HepG2 (cell line): ENCODE data around the gene SQSTM1. TPM values are rescaled to one million over a fixed set of nuclear protein-coding genes. Genes with fewer than 3 reads are reported as not detected.

Experiments used
- ATAC-seq: fragments of 200-7000 bp; cut with Tn5 transposase; 3 replicates; pipeline ENCODE4 v1.9.1; 2020; ENCODE audit warnings: mild to moderate bottlenecking, moderate library complexity
- BruUV-seq: library from RNA; stranded (reverse); fragments of 400-500 nt; replicated peaks from 2 replicates; lab custom pipeline; 2021; lab: Mats Ljungman, UMichigan
- CTCF ChIA-PET: fragments of 300-600 bp; formaldehyde crosslinking; extraction: SDS; loops from one replicate; lab custom pipeline; 2021; ENCODE audit warnings: low total read pairs, inconsistent platforms, low intra/inter-chr PET ratio; lab: Yijun Ruan, JAX
- POLR2A ChIA-PET: fragments of 350-600 bp; sonication (Branson Sonifier 250); formaldehyde crosslinking; loops from one replicate; lab custom pipeline; 2020; ENCODE audit warnings: antibody characterized with exemption, inconsistent platforms; lab: Yijun Ruan, JAX
- DNase-seq: peaks from one replicate; pipeline ENCODE4 v3.0.0-alpha.2; 2015; ENCODE audit warnings: low spot score
- FAIRE-seq: peaks from 3 replicates; lab custom pipeline; 2011; peaks lifted over from hg19 to GRCh38; lab: Jason Lieb, UNC
- H2AFZ ChIP-seq: one replicate; pipeline ENCODE4 v1.6.1; 2011; ENCODE audit warnings: low read length, inconsistent platforms
- H3K27ac ChIP-seq: fragments of 300-600 bp; 3 replicates; pipeline ENCODE4 v1.8.0; 2011; ENCODE audit warnings: mixed run types, mild to moderate bottlenecking, mixed read lengths, low read length, inconsistent platforms; ENCODE audit not compliant: insufficient read depth; ENCODE audit errors: extremely low read length
- H3K27me3 ChIP-seq, 2 experiments: fragments of 200-600 bp in 1 of 2; 2 replicates in 1 of 2; 3 replicates in 1 of 2; pipeline versions ENCODE4 v1.6.0 to v1.8.0; 2011; ENCODE audit warnings: low read length in 2 of 2, mild to moderate bottlenecking in 2 of 2, moderate library complexity in 2 of 2, inconsistent platforms in 1 of 2; ENCODE audit not compliant: insufficient read depth in 2 of 2, control insufficient read depth in 1 of 2
- H3K36me3 ChIP-seq, 2 experiments: fragments of 200-600 bp in 1 of 2; replicated peaks in 1 of 2; 2 replicates in 1 of 2; 3 replicates in 1 of 2; pipeline versions ENCODE4 v1.5.1 to v1.8.0; 2011; ENCODE audit warnings: low read length in 2 of 2, inconsistent platforms in 1 of 2; ENCODE audit not compliant: insufficient read depth in 2 of 2, control insufficient read depth in 1 of 2
- H3K4me1 ChIP-seq: 2 replicates; pipeline ENCODE4 v1.5.1; 2012; ENCODE audit warnings: low read length, inconsistent platforms; ENCODE audit not compliant: insufficient read depth
- H3K4me2 ChIP-seq: 2 replicates; pipeline ENCODE4 v1.6.0; 2011; ENCODE audit warnings: low read depth, low read length, inconsistent platforms
- H3K4me3 ChIP-seq, 3 experiments: fragments of 200-600 bp in 1 of 3; sonication (generic), shearing (Covaris generic) in 1 of 3; replicated peaks in 1 of 3; 2 replicates each; pipeline ENCODE4 v1.5.1; 2011 to 2016; ENCODE audit warnings: low read length in 3 of 3, inconsistent platforms in 2 of 3, low read depth in 2 of 3, mild to moderate bottlenecking in 2 of 3, control low read depth in 1 of 3, mixed read lengths in 1 of 3; ENCODE audit not compliant: insufficient read depth in 1 of 3
- H3K79me2 ChIP-seq: one replicate; pipeline ENCODE4 v1.6.1; 2011; ENCODE audit warnings: low read length, inconsistent platforms; ENCODE audit not compliant: insufficient read depth
- H3K9ac ChIP-seq: 2 replicates; pipeline ENCODE4 v1.6.0; 2011; ENCODE audit warnings: mild to moderate bottlenecking, low read depth, low read length, inconsistent platforms; ENCODE audit not compliant: insufficient read depth
- H3K9me3 ChIP-seq: 2 replicates; pipeline ENCODE4 v1.5.1; 2012; ENCODE audit warnings: mild to moderate bottlenecking, low read length
- H4K20me1 ChIP-seq: 2 replicates; pipeline ENCODE4 v1.6.0; 2011; ENCODE audit warnings: inconsistent platforms, mild to moderate bottlenecking, low read length, moderate library complexity; ENCODE audit not compliant: insufficient read depth
- AGO1 ChIP-seq: fragments of 200-400 bp; formaldehyde crosslinking; IDR thresholded peaks from 2 replicates; pipeline ENCODE4 v1.6.1; 2017; ENCODE audit warnings: mild to moderate bottlenecking, low read depth, low read length, moderate library complexity; ENCODE audit not compliant: poor library complexity, severe bottlenecking
- DZIP1 ChIP-seq: sonication (generic); formaldehyde crosslinking; IDR thresholded peaks from 2 replicates; pipeline ENCODE4 v1.5.0; 2020; ENCODE audit warnings: mild to moderate bottlenecking, missing genetic modification reagents
- NCOA5 ChIP-seq: sonication (generic); formaldehyde crosslinking; IDR thresholded peaks from 2 replicates; pipeline ENCODE4 v1.4.0; 2020; ENCODE audit warnings: missing genetic modification reagents
- NFKB2 ChIP-seq: sonication (generic); formaldehyde crosslinking; IDR thresholded peaks from 2 replicates; pipeline ENCODE4 v1.4.0; 2020; ENCODE audit warnings: missing genetic modification reagents, borderline replicate concordance
- PLRG1 ChIP-seq: fragments of 450-650 bp; conservative IDR thresholded peaks from 2 replicates; pipeline ENCODE4 v1.6.1; 2016
- POLR2AphosphoS2 ChIP-seq: IDR thresholded peaks from 2 replicates; pipeline ENCODE4 v1.6.1; 2011; ENCODE audit warnings: low read depth, low read length, improper control_type of control experiment
- SMAD3 ChIP-seq: sonication (generic); formaldehyde crosslinking; IDR thresholded peaks from 2 replicates; pipeline ENCODE4 v1.4.0; 2020; ENCODE audit warnings: missing genetic modification reagents
- THAP11 ChIP-seq: IDR thresholded peaks from 2 replicates; pipeline ENCODE4 v1.6.1; 2016; ENCODE audit warnings: missing biosample characterization, missing genetic modification reagents
- ZBTB14 ChIP-seq: sonication (generic); formaldehyde crosslinking; IDR thresholded peaks from 2 replicates; pipeline ENCODE4 v1.4.0; 2020; ENCODE audit warnings: missing genetic modification reagents
- ZC3H13 ChIP-seq: sonication (generic); formaldehyde crosslinking; IDR thresholded peaks from 2 replicates; pipeline ENCODE4 v1.8.1; 2023; ENCODE audit warnings: mild to moderate bottlenecking, missing genetic modification reagents, moderate library complexity
- WGBS: methylation state at CpG from one replicate; pipeline ENCODE4 v1.1.6; 2017; ENCODE audit warnings: low lambda C conversion rate; 5-methylcytosine and 5-hydroxymethylcytosine counted together
- in situ Hi-C: cut with HindIII; loops from 2 replicates; pipeline ENCODE4 v1.10.0; 2017; ENCODE audit warnings: low pct_unique_long_range_greater_than_20kb; ENCODE audit not compliant: extremely low pct_ligation_motif_present
- intact Hi-C: fragments of 100-400 bp; cut with micrococcal nuclease; formaldehyde crosslinking; loops from one replicate; pipeline ENCODE4 v1.10.0; 2022; ENCODE audit not compliant: unreplicated experiment
- polyA plus RNA-seq, 8 experiments: library from polyadenylated mRNA; depleted of rRNA in 3 of 8; stranded (reverse) in 7 of 8; unstranded in 1 of 8; fragments of >200 nt; fragmentation: Illumina TruSeq in 4 of 8; extraction: Trizol in 4 of 8; gene quantifications; 2 replicates each; pipeline versions ENCODE4 v1.2.1 to v1.2.3, GENCODE V29; 2011 to 2016; ENCODE audit warnings: low read depth in 4 of 8, missing spikeins in 1 of 8, mixed read lengths in 1 of 8; ENCODE audit not compliant: insufficient read depth in 1 of 8
- total RNA-seq, 5 experiments: library from RNA; depleted of rRNA; stranded (reverse); fragments of >200 nt; fragmentation: Illumina TruSeq; extraction: Trizol; gene quantifications; 2 replicates each; pipeline ENCODE4 v1.2.3, GENCODE V29; 2016; ENCODE audit warnings: low read depth in 1 of 5
- TF ChIP-seq, protein P1 (sequence below): IDR thresholded peaks from 2 replicates; pipeline ENCODE4 v1.6.1; 2016; ENCODE audit warnings: low read depth, control low read depth

The SQSTM1 gene
- total and polyA plus RNA-seq, 2 of the 13 experiments (the other 11 are each of a cell fraction or from before 2014, with no cell fraction given) = 90.9 to 160 TPM

DNA sequence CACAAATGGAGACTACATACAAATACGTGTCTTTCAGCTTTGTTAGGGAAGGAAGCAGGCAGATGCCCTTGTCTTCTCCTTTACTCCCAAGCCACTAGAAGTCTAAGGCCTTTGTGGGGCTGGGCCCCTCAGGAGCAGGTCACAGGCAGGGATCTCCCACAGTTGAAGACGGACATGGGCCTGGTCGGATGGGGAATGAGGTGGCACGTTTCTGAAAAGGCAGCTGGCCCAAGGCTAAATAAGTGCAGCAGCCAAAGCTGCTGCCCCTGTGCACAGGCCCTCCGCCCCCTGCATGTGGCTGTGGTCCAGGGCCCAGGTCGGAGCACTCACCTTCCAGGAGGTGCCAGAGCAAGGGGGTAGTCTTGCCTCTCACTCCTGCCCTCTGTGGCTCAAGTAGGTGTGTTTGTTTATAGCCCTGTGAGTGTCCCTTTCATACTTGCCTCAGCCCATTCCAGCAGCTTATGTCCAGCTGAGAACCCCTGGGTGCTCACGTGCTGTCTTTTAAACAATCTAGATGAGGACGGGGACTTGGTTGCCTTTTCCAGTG lies 1.8 kb downstream of the SQSTM1 start:
- H3K36me3 ChIP-seq = peaks cover 17 to 36% of the 10 kb centered on the region in 2 experiments
- in situ Hi-C loops = no loop called here
- no peaks in the 10 kb centered on the region for H3K9me3 ChIP-seq
- peak overlapping the region; percentile 92 for H3K4me2 ChIP-seq
- peaks cover 87% of the 10 kb centered on the region for H3K4me1 ChIP-seq
- peak overlapping the region; percentile 99 for H3K27ac ChIP-seq
- intact Hi-C loops = no loop called here
- ChIA-PET POLR2A (interaction anchor here (0.6 to 1.8 kb wide), 12 partner anchors 8 to 90 kb away, joined by 3 to 11 read pairs (median 4); partner anchors contain the start of genes MGAT4B and MRNIP), CTCF (no interaction called here)
- H3K79me2 ChIP-seq = peaks cover 49% of the 10 kb centered on the region
- H3K27me3 ChIP-seq = no peaks in the 10 kb centered on the region
- peak overlapping the region; percentile 97 to 99 (median 99) for H3K4me3 ChIP-seq
- no TSS peak for BruUV-seq
- DNase-seq (no peak), ATAC-seq (no peak), FAIRE-seq (no peak)
- no peak overlapping the region for H2AFZ ChIP-seq
- peaks cover 51% of the 10 kb centered on the region for H4K20me1 ChIP-seq
- H3K9ac ChIP-seq = peak overlapping the region; percentile 100
- 64% methylated on average over 7 of the region's 8 CpGs for WGBS
- TF ChIP-seq ZBTB14 (no peak), DZIP1 (CRISPR knock-in tag) (0 out of 2 replicates have a peak, but pooled peaks have one; percentile 25), NFKB2 (CRISPR knock-in tag) (no peak), POLR2AphosphoS2 (0 out of 2 replicates have a peak, but pooled peaks have one; percentile 16), AGO1 (no peak), THAP11 (CRISPR knock-in tag) (0 out of 2 replicates have a peak, but pooled peaks have one; percentile 3), PLRG1 (no peak), NCOA5 (no peak), ZC3H13 (CRISPR knock-in tag) (no peak), SMAD3 (no peak)
- TF ChIP-seq, protein P1, sequence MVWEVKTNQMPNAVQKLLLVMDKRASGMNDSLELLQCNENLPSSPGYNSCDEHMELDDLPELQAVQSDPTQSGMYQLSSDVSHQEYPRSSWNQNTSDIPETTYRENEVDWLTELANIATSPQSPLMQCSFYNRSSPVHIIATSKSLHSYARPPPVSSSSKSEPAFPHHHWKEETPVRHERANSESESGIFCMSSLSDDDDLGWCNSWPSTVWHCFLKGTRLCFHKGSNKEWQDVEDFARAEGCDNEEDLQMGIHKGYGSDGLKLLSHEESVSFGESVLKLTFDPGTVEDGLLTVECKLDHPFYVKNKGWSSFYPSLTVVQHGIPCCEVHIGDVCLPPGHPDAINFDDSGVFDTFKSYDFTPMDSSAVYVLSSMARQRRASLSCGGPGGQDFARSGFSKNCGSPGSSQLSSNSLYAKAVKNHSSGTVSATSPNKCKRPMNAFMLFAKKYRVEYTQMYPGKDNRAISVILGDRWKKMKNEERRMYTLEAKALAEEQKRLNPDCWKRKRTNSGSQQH = no peak
